GM12891 (cell line): ENCODE measurements around the gene HECTD4.

Source experiments
- PAX5 ChIP-seq: IDR thresholded peaks from 2 replicates; pipeline ENCODE4 v1.6.1; 2011; ENCODE audit warnings: low read length, moderate library complexity, mild to moderate bottlenecking; ENCODE audit not compliant: insufficient read depth, severe bottlenecking
- POLR2A ChIP-seq: IDR thresholded peaks from 2 replicates; pipeline ENCODE4 v1.6.1; 2011; ENCODE audit warnings: low read depth, low read length, control low read depth
- POLR2AphosphoS5 ChIP-seq: IDR thresholded peaks from 2 replicates; pipeline ENCODE4 v1.6.1; 2011; ENCODE audit warnings: low read depth, low read length, control low read depth
- TAF1 ChIP-seq: IDR thresholded peaks from 2 replicates; pipeline ENCODE4 v1.6.1; 2011; ENCODE audit warnings: low read depth, low read length, control low read depth

- no peak for TF ChIP-seq POLR2A
- TF ChIP-seq TAF1: no peak
- TF ChIP-seq POLR2AphosphoS5: no peak
- TF ChIP-seq PAX5: no peak
These were observed 215.2 kb downstream of the HECTD4 start for GRCh38 chr12:112167031-112167461.
